Transverse colon (tissue), 4 donors: ENCODE results near the gene USP5. TPM values are rescaled to one million over a fixed set of nuclear protein-coding genes. Genes with fewer than 3 reads are reported as not detected.

Experiments used
- DNase-seq: peaks from one replicate; pipeline ENCODE4 v3.0.0-alpha.2; 2019
- H3K27ac ChIP-seq, 4 donors: fragments of 200-600 bp; sonication (generic); 2 replicates each; pipeline ENCODE4 v1.5.1; 2016 to 2018; ENCODE audit warnings: inconsistent platforms in 4 of 4
- H3K27me3 ChIP-seq: fragments of 200-600 bp; sonication (generic); 2 replicates; pipeline ENCODE4 v1.5.1; 2017; ENCODE audit warnings: inconsistent platforms
- H3K36me3 ChIP-seq, 4 donors: fragments of 200-600 bp; sonication (generic); 2 replicates each; pipeline ENCODE4 v1.5.1; 2017 to 2019; ENCODE audit warnings: inconsistent platforms in 4 of 4
- H3K4me1 ChIP-seq, 4 donors: fragments of 200-600 bp; sonication (generic); 2 replicates each; pipeline ENCODE4 v1.5.1; 2017 to 2020; ENCODE audit warnings: inconsistent platforms in 4 of 4
- H3K4me3 ChIP-seq, 4 donors: fragments of 200-600 bp; sonication (generic); 1 replicate in 1 of 4; 2 replicates in 3 of 4; pipeline versions ENCODE4 v1.5.1 to v1.6.1; 2017 to 2019; ENCODE audit warnings: inconsistent platforms in 4 of 4
- H3K9me3 ChIP-seq, 2 donors: fragments of 200-600 bp; sonication (generic); 2 replicates each; pipeline ENCODE4 v1.5.1; 2017 to 2019; ENCODE audit warnings: inconsistent platforms in 2 of 2
- CTCF ChIP-seq, 5 experiments: fragments of 200-600 bp in 3 of 5; fragments of 450-650 bp in 2 of 5; sonication (generic) in 3 of 5; IDR thresholded peaks; 1 replicate in 2 of 5; 2 replicates in 3 of 5; pipeline ENCODE4 v1.5.1; 2016 to 2017; ENCODE audit warnings: antibody characterized with exemption in 5 of 5, inconsistent platforms in 3 of 5, mild to moderate bottlenecking in 2 of 5, moderate library complexity in 1 of 5
- EP300 ChIP-seq: sonication (generic); formaldehyde crosslinking; IDR thresholded peaks from one replicate; pipeline ENCODE4 v1.6.1; 2017; ENCODE audit warnings: antibody characterized with exemption, low read depth
- POLR2A ChIP-seq: fragments of 450-650 bp; IDR thresholded peaks from one replicate; pipeline ENCODE4 v1.6.1; 2016; ENCODE audit warnings: antibody characterized with exemption, mild to moderate bottlenecking, moderate library complexity
- POLR2AphosphoS5 ChIP-seq, 3 donors: sonication (generic); formaldehyde crosslinking; IDR thresholded peaks; one replicate each; pipeline ENCODE4 v1.6.1; 2016; ENCODE audit warnings: antibody characterized with exemption in 3 of 3
- whole genome bisulfite sequencing, 2 donors: methylation state at CpG; one replicate each; pipeline ENCODE4 v1.1.5; 2018; ENCODE audit warnings: low coverage in 1 of 2; 5-methylcytosine and 5-hydroxymethylcytosine counted together
- in situ Hi-C, 4 donors: fragments of 200-750 bp; cut with MboI; loops; one replicate each; pipeline versions ENCODE4 v1.15.0 to v1.15.1; 2017; ENCODE audit warnings: low sequenced_read_pairs in 3 of 4, low pct_ligation_motif_present in 1 of 4, low pct_unique_long_range_greater_than_20kb in 1 of 4
- intact Hi-C: fragments of 100-400 bp; cut with DNase I; formaldehyde crosslinking; loops from one replicate; pipeline ENCODE4 v1.15.1; 2023; ENCODE audit warnings: low total_unique reads
- total RNA-seq, 4 donors: library from RNA; depleted of rRNA; stranded (reverse); fragments of >200 nt; gene quantifications; one replicate each; pipeline ENCODE4 v1.1.0, GENCODE V29; 2016

Gene USP5
- total RNA-seq, 4 donors from 2014 or later, result 30.5 to 171 (median 35.4) TPM

DNA sequence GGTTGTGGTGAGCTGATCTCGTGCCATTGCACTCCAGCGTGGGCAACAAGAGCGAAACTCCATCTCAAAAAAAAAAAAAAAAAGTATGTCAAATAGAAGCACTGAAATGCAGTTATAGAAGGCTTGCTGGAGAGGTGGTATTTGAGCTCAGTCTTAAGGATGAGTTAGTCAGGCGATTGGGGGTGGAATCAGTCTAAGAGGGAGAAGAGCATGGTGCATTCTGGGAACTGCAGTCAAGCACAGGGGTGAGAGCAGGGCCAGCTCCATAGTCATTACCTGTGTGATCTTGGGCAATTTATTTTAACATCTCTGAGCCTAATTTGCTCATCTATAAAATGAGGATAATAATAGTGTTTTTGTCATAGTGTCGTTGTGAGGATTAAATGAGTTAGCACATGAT, 17.1 kb upstream of the USP5 start:
- H3K36me3 ChIP-seq, result no peaks in the 10 kb centered on the region
- H3K4me1 ChIP-seq, result peaks cover 0 to 1% (median 0%) of the 10 kb centered on the region in 4 donors
- H3K27me3 ChIP-seq, result peaks cover 7% of the 10 kb centered on the region
- 61 to 69% methylated on average over 4 to 5 of the region's 5 CpGs for WGBS, 2 donors
- no peak overlapping the region for H3K27ac ChIP-seq
- H3K4me3 ChIP-seq, result no peak overlapping the region
- no peak for DNase-seq
- in situ Hi-C loops (loop anchor here in 2 of 4 donors (25.0 kb wide), 1 partner anchor 98 kb away; no protein-coding TSS in a partner anchor), intact Hi-C loops (no loop called here)
- H3K9me3 ChIP-seq, result no peaks in the 10 kb centered on the region
- no peak for TF ChIP-seq CTCF (IDR thresholded peaks at IDR 0.05)
- no peak for TF ChIP-seq EP300
- TF ChIP-seq POLR2A, result no peak
- no peak for TF ChIP-seq POLR2AphosphoS5 (IDR thresholded peaks at IDR 0.05)

GRCh38 chr12:6836851-6837250, 15.1 kb upstream of the USP5 start:
- no peak for TF ChIP-seq CTCF (IDR thresholded peaks at IDR 0.05)
- TF ChIP-seq EP300, result no peak
- no peak for TF ChIP-seq POLR2A
- H3K36me3 ChIP-seq, result no peaks in the 10 kb centered on the region
- in situ Hi-C loops (loop anchor here in 2 of 4 donors (25.0 kb wide), 1 partner anchor 100 kb away; no protein-coding TSS in a partner anchor), intact Hi-C loops (no loop called here)
- H3K27ac ChIP-seq, result no peak overlapping the region
- H3K4me3 ChIP-seq, result no peak overlapping the region
- no peaks in the 10 kb centered on the region for H3K27me3 ChIP-seq
- no peaks in the 10 kb centered on the region for H3K9me3 ChIP-seq
- DNase-seq, result no peak
- WGBS, 2 donors, result 86 to 100% methylated on average over 1 to 16 of the region's 16 CpGs
- no peaks in the 10 kb centered on the region for H3K4me1 ChIP-seq

DNA sequence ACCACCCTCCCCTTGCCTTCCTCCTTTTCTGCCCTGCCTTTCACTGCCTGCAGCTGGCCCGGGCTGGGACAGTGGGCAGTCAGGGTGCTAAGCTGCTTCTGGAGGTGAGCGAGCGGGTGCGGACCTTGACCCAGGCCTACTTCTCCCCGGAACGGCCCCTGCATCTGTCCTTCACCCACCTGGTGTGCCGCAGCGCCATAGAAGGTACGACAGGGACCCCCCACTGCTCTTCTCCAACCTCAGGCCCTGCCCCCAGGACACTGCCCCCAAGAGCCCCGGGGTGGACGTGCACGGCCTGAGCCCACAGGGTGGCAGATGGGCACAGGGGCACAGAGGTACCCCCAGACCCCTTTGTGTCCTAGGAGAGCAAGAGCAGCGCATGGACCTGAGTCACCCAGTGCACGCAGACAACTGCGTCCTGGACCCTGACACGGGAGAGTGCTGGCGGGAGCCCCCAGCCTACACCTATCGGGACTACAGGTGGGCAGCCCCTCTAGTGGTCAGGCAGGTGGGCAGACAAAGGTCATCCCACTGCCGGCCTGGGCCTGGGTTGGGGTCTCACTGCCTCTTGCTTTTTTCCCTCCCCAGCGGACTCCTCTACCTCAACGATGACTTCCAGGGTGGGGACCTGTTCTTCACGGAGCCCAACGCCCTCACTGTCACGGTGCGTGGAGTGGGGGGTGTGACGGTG, 14.4 kb upstream of the USP5 start:
- no peak for DNase-seq
- intact Hi-C loops, result no loop called here
- no peak overlapping the region for H3K27ac ChIP-seq
- 90% methylated on average over 26 of the region's 26 CpGs; no CpG with 5 or more reads in 1 of the 2 donors for WGBS, 2 donors
- no peak overlapping the region for H3K4me3 ChIP-seq
- no peaks in the 10 kb centered on the region for H3K27me3 ChIP-seq
- TF ChIP-seq CTCF (IDR thresholded peaks at IDR 0.05) (no peak), POLR2A (no peak), EP300 (no peak), POLR2AphosphoS5 (IDR thresholded peaks at IDR 0.05) (no peak)
- H3K4me1 ChIP-seq, result no peaks in the 10 kb centered on the region
- no peaks in the 10 kb centered on the region for H3K36me3 ChIP-seq
- no peaks in the 10 kb centered on the region for H3K9me3 ChIP-seq
- in situ Hi-C loops, result loop anchor here in 2 of 4 donors (25.0 kb wide), 1 partner anchor 100 kb away; no protein-coding TSS in a partner anchor

GRCh38 chr12:6838854-6839253, 13.1 kb upstream of the USP5 start:
- no peaks in the 10 kb centered on the region for H3K9me3 ChIP-seq
- H3K4me1 ChIP-seq, result no peaks in the 10 kb centered on the region
- no peak for DNase-seq
- 80 to 88% methylated on average over 1 to 16 of the region's 16 CpGs for WGBS, 2 donors
- H3K4me3 ChIP-seq, result no peak overlapping the region
- intact Hi-C loops, result no loop called here
- no peaks in the 10 kb centered on the region for H3K27me3 ChIP-seq
- in situ Hi-C loops, result loop anchor here in 2 of 4 donors (25.0 kb wide), 1 partner anchor 102 kb away; no protein-coding TSS in a partner anchor
- no peak overlapping the region for H3K27ac ChIP-seq
- no peak for TF ChIP-seq POLR2A
- no peak for TF ChIP-seq POLR2AphosphoS5 (IDR thresholded peaks at IDR 0.05)
- no peak for TF ChIP-seq CTCF (IDR thresholded peaks at IDR 0.05)
- no peak for TF ChIP-seq EP300
- H3K36me3 ChIP-seq, result no peaks in the 10 kb centered on the region
